Colonic mucosa (tissue), 4 donors: ENCODE data around the gene XRN1. TPM values are rescaled to one million over a fixed set of nuclear protein-coding genes. Genes with fewer than 3 reads are reported as not detected.
"Not testable (repeated sequence)": the region's sequence is repeated elsewhere in the genome, so short reads cannot be mapped to it uniquely, and the experiment has no call there.

Experiments used
- DNase-seq: peaks from one replicate; pipeline ENCODE4 v3.0.0-alpha.2; 2020
- H3K27ac ChIP-seq: fragments of 200-600 bp; one replicate; pipeline ENCODE4 v1.8.0; 2021
- H3K27me3 ChIP-seq: fragments of 200-600 bp; one replicate; pipeline ENCODE4 v1.8.0; 2021
- H3K36me3 ChIP-seq: fragments of 200-600 bp; one replicate; pipeline ENCODE4 v1.8.0; 2021
- H3K4me1 ChIP-seq: fragments of 200-600 bp; one replicate; pipeline ENCODE4 v1.8.0; 2021; ENCODE audit warnings: mild to moderate bottlenecking
- H3K4me3 ChIP-seq: fragments of 200-600 bp; one replicate; pipeline ENCODE4 v1.8.0; 2021
- H3K9ac ChIP-seq, 2 donors: one replicate each; pipeline ENCODE4 v1.7.0; 2013; ENCODE audit warnings: control low read depth in 2 of 2, low read depth in 2 of 2, low read length in 2 of 2
- H3K9me3 ChIP-seq: fragments of 200-600 bp; one replicate; pipeline ENCODE4 v1.8.0; 2021
- CTCF ChIP-seq: fragments of 200-600 bp; IDR thresholded peaks from one replicate; pipeline ENCODE4 v1.8.0; 2022; ENCODE audit warnings: antibody characterized with exemption, mild to moderate bottlenecking
- intact Hi-C: fragments of 100-400 bp; cut with DNase I; formaldehyde crosslinking; loops from one replicate; pipeline ENCODE4 v1.14.1; 2022
- total RNA-seq, 2 donors: library from RNA; stranded (reverse); fragmentation: NEBNext Ultra II Directional in 1 of 2; extraction: Animal tissue kit (Norgen Biotek cat#: 25700) in 1 of 2; gene quantifications; one replicate each; pipeline ENCODE4 v1.2.1, GENCODE V29; 2021
- donor health status: healthy.
- donor health status: DM: no; HTN: no; CAD: no.
- donor health status: DM: no; HTN: no; CAD: no.

XRN1 gene
- total RNA-seq, 2 donors from 2014 or later = 23.3 to 57.0 TPM

- Histone ChIP-seq H3K9ac (no peak overlapping the region), H3K36me3 (peaks cover 6% of the 10 kb centered on the region)
- intact Hi-C loops = no loop called here
Observed at GRCh38 chr3:142356818-142357217, 91.0 kb downstream of the XRN1 start.

GRCh38 chr3:142355692-142356091 is 92.1 kb downstream of the XRN1 start:
- H3K9me3 ChIP-seq = no peaks in the 10 kb centered on the region
- H3K27me3 ChIP-seq = no peaks in the 10 kb centered on the region
- DNase-seq = no peak
- H3K4me1 ChIP-seq = no peaks in the 10 kb centered on the region
- H3K36me3 ChIP-seq = peaks cover 6% of the 10 kb centered on the region
- H3K9ac ChIP-seq = no peak overlapping the region
- H3K27ac ChIP-seq = no peak overlapping the region
- no peak overlapping the region for H3K4me3 ChIP-seq
- no peak for TF ChIP-seq CTCF
- intact Hi-C loops = no loop called here

More at GRCh38 chr3:142356818-142357217, 91.0 kb downstream of the XRN1 start:
- TF ChIP-seq CTCF = no peak
- H3K27ac ChIP-seq = no peak overlapping the region
- H3K4me1 ChIP-seq = no peaks in the 10 kb centered on the region
- H3K27me3 ChIP-seq = no peaks in the 10 kb centered on the region
- H3K4me3 ChIP-seq = no peak overlapping the region
- no peaks in the 10 kb centered on the region for H3K9me3 ChIP-seq
- DNase-seq = no peak

- no peak overlapping the region for H3K4me3 ChIP-seq
- no peak for TF ChIP-seq CTCF
Observed at GRCh38 chr3:142354076-142354475, 93.8 kb downstream of the XRN1 start.

GRCh38 chr3:142353571-142353970 is 94.3 kb downstream of the XRN1 start:
- Histone ChIP-seq H3K36me3 (peaks cover 11% of the 10 kb centered on the region), H3K27ac (no peak overlapping the region), H3K4me1 (no peaks in the 10 kb centered on the region), H3K4me3 (no peak overlapping the region), H3K27me3 (no peaks in the 10 kb centered on the region), H3K9ac (no peak overlapping the region), H3K9me3 (no peaks in the 10 kb centered on the region)
- no peak for DNase-seq
- no peak for TF ChIP-seq CTCF
- intact Hi-C loops = no loop called here

More at GRCh38 chr3:142354076-142354475, 93.8 kb downstream of the XRN1 start:
- Histone ChIP-seq H3K9ac (no peak overlapping the region), H3K4me1 (no peaks in the 10 kb centered on the region), H3K27me3 (no peaks in the 10 kb centered on the region), H3K27ac (no peak overlapping the region), H3K9me3 (no peaks in the 10 kb centered on the region), H3K36me3 (peaks cover 7% of the 10 kb centered on the region)
- no peak for DNase-seq
- intact Hi-C loops = no loop called here

GRCh38 chr3:142352698-142353097 is 95.1 kb downstream of the XRN1 start:
- H3K9ac ChIP-seq, DNase-seq, H3K4me3 ChIP-seq, intact Hi-C loops, H3K27ac ChIP-seq, H3K4me1 ChIP-seq, H3K27me3 ChIP-seq, H3K9me3 ChIP-seq: not testable (repeated sequence)
- peaks cover 11% of the 10 kb centered on the region for H3K36me3 ChIP-seq

GRCh38 chr3:142348460-142348859 is 99.4 kb downstream of the XRN1 start:
- H3K4me3 ChIP-seq = no peak overlapping the region
- H3K9me3 ChIP-seq = no peaks in the 10 kb centered on the region
- peaks cover 5% of the 10 kb centered on the region for H3K36me3 ChIP-seq
- intact Hi-C loops = no loop called here
- no peaks in the 10 kb centered on the region for H3K4me1 ChIP-seq
- no peak for TF ChIP-seq CTCF
- no peak overlapping the region for H3K9ac ChIP-seq
- no peaks in the 10 kb centered on the region for H3K27me3 ChIP-seq
- no peak for DNase-seq
- no peak overlapping the region for H3K27ac ChIP-seq
